Psoas muscle (tissue), 8 donors: ENCODE results near the gene JAKMIP3. TPM values are rescaled to one million over a fixed set of nuclear protein-coding genes. Genes with fewer than 3 reads are reported as not detected.

Source experiments
- ATAC-seq, 4 donors: fragments of 200-7000 bp; cut with Tn5 transposase; one replicate each; pipeline ENCODE4 v1.9.1; 2020; ENCODE audit warnings: moderate library complexity in 3 of 4, mild to moderate bottlenecking in 2 of 4
- DNase-seq, 2 donors: peaks; one replicate each; pipeline ENCODE4 v3.0.0-alpha.2; 2020
- H3K27ac ChIP-seq: fragments of 200-600 bp; one replicate; pipeline ENCODE4 v1.8.0; 2022
- H3K27me3 ChIP-seq, 3 donors: fragments of 200-600 bp in 1 of 3; one replicate each; pipeline versions ENCODE4 v1.6.1 to v1.8.0; 2013 to 2022; ENCODE audit warnings: low read length in 2 of 3, mild to moderate bottlenecking in 2 of 3, moderate library complexity in 1 of 3; ENCODE audit not compliant: insufficient read depth in 3 of 3
- H3K36me3 ChIP-seq, 2 donors: fragments of 200-600 bp in 1 of 2; one replicate each; pipeline versions ENCODE4 v1.6.1 to v1.8.0; 2013 to 2022; ENCODE audit warnings: low read depth in 1 of 2, mild to moderate bottlenecking in 1 of 2, moderate library complexity in 1 of 2; ENCODE audit not compliant: insufficient read depth in 1 of 2
- H3K4me1 ChIP-seq: fragments of 200-600 bp; one replicate; pipeline ENCODE4 v1.8.0; 2022
- H3K4me3 ChIP-seq: fragments of 200-600 bp; one replicate; pipeline ENCODE4 v1.8.0; 2022; ENCODE audit warnings: mild to moderate bottlenecking
- H3K9me3 ChIP-seq: fragments of 200-600 bp; one replicate; pipeline ENCODE4 v1.8.0; 2022
- CTCF ChIP-seq: fragments of 200-600 bp; IDR thresholded peaks from one replicate; pipeline ENCODE4 v1.8.0; 2022; ENCODE audit warnings: antibody characterized with exemption
- WGBS, 3 donors: extraction: QIAGEN DNeasy Blood & Tissue Kit; methylation state at CpG; one replicate each; pipeline versions ENCODE4 v1.1.6 to v1.1.7; 2013; 5-methylcytosine and 5-hydroxymethylcytosine counted together
- intact Hi-C, 2 donors: fragments of 100-400 bp; cut with DNase I; formaldehyde crosslinking; loops; one replicate each; pipeline versions ENCODE4 v1.11.0 to v1.14.2; 2022
- polyA plus RNA-seq, 3 donors: library from polyadenylated mRNA; stranded (reverse); fragments of 200-250 nt; gene quantifications; one replicate each; pipeline ENCODE4 v1.2.3, GENCODE V29; 2013
- total RNA-seq, 4 donors: library from RNA; stranded (reverse); fragmentation: NEBNext Ultra II Directional in 2 of 4; extraction: Animal tissue kit (Norgen Biotek cat#: 25700) in 2 of 4; gene quantifications; one replicate each; pipeline versions ENCODE4 v1.2.1 to v1.2.4, GENCODE V29; 2021 to 2023
- donor health status: healthy with polysubstance abuse.
- donor health status: DM: no; HTN: no; CAD: no; lungs with moderate emphysema.
- donor health status: Bipolar disorder and iron deficiency.
- donor health status: healthy.
- donor health status: DM: yes; HTN: yes; CAD: no.
- donor health status: DM: no; HTN: no; CAD: no.
- donor health status: DM: no; HTN: no; CAD: no.
- donor health status: DM: yes; HTN: yes; CAD: no.

JAKMIP3 gene
- total and polyA plus RNA-seq, 7 donors = 0.12 to 1.7 (median 0.52) TPM

- no peaks in the 10 kb centered on the region for H3K36me3 ChIP-seq
- intact Hi-C loops = no loop called here
- TF ChIP-seq CTCF = no peak
- H3K27ac ChIP-seq = no peak overlapping the region
- no peak for DNase-seq
- peaks cover 0 to 53% (median 2%) of the 10 kb centered on the region in 3 donors for H3K27me3 ChIP-seq
- no peak for ATAC-seq
- H3K4me3 ChIP-seq = no peak overlapping the region
- H3K4me1 ChIP-seq = no peaks in the 10 kb centered on the region
- WGBS, 3 donors = 71 to 83% (median 74%) methylated on average over 3 of the region's 3 CpGs
- H3K9me3 ChIP-seq = no peaks in the 10 kb centered on the region
Measured at GRCh38 chr10:132027423-132027983, 38.2 kb upstream of the JAKMIP3 start.

DNA sequence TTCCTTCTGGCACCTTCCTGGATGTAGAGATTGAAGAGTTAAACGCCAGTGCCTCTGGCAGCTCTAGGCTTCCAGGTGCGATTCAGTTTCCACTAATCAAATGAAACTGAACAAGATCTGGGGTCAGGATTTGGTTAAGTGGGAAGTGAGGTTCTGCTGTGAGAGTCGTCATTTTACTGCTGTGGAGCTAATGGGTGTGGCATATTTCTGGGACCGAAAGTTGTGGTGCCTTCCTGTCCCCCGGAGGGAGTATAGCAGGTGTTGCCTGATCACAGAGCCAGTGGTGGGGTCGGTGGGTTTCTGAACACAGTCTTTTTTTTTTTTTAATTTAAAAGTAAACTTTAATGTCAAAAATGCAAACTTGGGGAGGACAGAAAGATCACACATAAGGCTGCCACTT, 37.0 kb upstream of the JAKMIP3 start:
- H3K27ac ChIP-seq = no peak overlapping the region
- no peak overlapping the region for H3K4me3 ChIP-seq
- no peaks in the 10 kb centered on the region for H3K9me3 ChIP-seq
- H3K4me1 ChIP-seq = no peaks in the 10 kb centered on the region
- peaks cover 0 to 52% (median 2%) of the 10 kb centered on the region in 3 donors for H3K27me3 ChIP-seq
- H3K36me3 ChIP-seq = no peaks in the 10 kb centered on the region
- intact Hi-C loops = no loop called here
- ATAC-seq (no peak), DNase-seq (no peak)
- 44 to 57% (median 55%) methylated on average over 6 of the region's 6 CpGs for WGBS, 3 donors
- no peak for TF ChIP-seq CTCF

GRCh38 chr10:132030898-132031463, 34.8 kb upstream of the JAKMIP3 start:
- DNase-seq (no peak), ATAC-seq (no peak)
- WGBS, 3 donors = 62 to 66% (median 63%) methylated on average over 12 of the region's 12 CpGs
- Histone ChIP-seq H3K27me3 (peaks cover 0 to 41% (median 2%) of the 10 kb centered on the region in 3 donors), H3K36me3 (no peaks in the 10 kb centered on the region), H3K4me3 (no peak overlapping the region), H3K9me3 (no peaks in the 10 kb centered on the region), H3K27ac (no peak overlapping the region), H3K4me1 (peaks cover 1% of the 10 kb centered on the region)
- no peak for TF ChIP-seq CTCF
- intact Hi-C loops = loop anchor here in 1 of 2 donors (10.0 kb wide), 1 partner anchor 114 kb away; no protein-coding TSS in a partner anchor

GRCh38 chr10:132033632-132034031, 32.1 kb upstream of the JAKMIP3 start:
- Histone ChIP-seq H3K27me3 (peaks cover 0 to 45% (median 2%) of the 10 kb centered on the region in 3 donors), H3K4me3 (no peak overlapping the region), H3K4me1 (peaks cover 3% of the 10 kb centered on the region), H3K27ac (no peak overlapping the region), H3K36me3 (no peaks in the 10 kb centered on the region), H3K9me3 (no peaks in the 10 kb centered on the region)
- TF ChIP-seq CTCF = no peak
- 87 to 93% (median 92%) methylated on average over 5 of the region's 5 CpGs for WGBS, 3 donors
- DNase-seq = no peak
- intact Hi-C loops = loop anchor here in 1 of 2 donors (10.0 kb wide), 1 partner anchor 111 kb away; no protein-coding TSS in a partner anchor
- ATAC-seq = no peak
